GM19023 (cell line): ENCODE results near the gene BLVRA.
"Not testable (repeated sequence)": the region's sequence is repeated elsewhere in the genome, so short reads cannot be mapped to it uniquely, and the experiment has no call there.

Source experiments
- ATAC-seq: cut with Tn5 transposase; IDR thresholded peaks from one replicate; pipeline ENCODE4 v1.9.1; 2021; ENCODE audit warnings: mild to moderate bottlenecking, moderate library complexity; ENCODE audit not compliant: unreplicated experiment

The BLVRA gene, protein sequence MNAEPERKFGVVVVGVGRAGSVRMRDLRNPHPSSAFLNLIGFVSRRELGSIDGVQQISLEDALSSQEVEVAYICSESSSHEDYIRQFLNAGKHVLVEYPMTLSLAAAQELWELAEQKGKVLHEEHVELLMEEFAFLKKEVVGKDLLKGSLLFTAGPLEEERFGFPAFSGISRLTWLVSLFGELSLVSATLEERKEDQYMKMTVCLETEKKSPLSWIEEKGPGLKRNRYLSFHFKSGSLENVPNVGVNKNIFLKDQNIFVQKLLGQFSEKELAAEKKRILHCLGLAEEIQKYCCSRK

DNA sequence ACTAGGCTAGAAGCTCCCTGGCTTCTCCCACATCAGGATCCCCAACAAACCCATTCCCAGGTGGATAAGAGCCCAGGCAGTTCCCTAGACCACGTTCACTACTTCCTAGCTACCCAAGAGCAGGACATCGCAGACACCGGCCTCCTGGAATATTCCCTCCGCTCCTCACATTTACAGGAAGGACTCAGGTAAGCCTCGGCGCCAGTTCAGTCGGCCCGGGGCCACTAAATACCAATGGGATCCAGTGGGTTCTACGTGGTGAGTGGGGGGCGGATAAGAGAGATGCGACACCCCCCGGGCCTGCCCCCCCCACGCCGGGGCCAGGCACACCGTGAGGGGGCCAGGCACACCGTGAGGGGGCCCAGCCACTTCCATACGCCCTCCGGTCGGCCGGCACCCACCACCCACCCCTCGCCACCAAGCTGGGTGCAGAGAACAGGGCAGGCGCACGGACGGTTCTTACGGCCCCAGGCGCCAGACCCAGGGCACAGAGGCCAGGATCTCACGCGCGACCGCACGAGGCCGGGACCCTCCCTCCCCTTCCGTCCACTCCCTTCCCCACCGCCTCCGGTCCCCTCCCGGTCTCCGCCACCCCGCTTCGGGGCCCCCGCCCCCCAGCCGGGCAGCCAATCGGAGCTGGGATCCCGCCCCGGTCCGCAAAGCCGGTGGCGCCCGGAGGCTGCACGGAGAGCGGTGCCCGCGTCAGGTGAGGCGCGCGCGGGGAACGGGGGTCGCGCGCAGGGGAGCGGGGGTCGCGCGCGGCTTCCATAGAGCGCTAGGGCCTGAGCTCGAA lies at the start of gene BLVRA:
Gene BLVRA, plus strand, starts transcription at position 652 of the 793 bp plus-strand sequence. CDS start 12,479 bp downstream, outside the sequence.
- peak; percentile 76 for ATAC-seq

DNA sequence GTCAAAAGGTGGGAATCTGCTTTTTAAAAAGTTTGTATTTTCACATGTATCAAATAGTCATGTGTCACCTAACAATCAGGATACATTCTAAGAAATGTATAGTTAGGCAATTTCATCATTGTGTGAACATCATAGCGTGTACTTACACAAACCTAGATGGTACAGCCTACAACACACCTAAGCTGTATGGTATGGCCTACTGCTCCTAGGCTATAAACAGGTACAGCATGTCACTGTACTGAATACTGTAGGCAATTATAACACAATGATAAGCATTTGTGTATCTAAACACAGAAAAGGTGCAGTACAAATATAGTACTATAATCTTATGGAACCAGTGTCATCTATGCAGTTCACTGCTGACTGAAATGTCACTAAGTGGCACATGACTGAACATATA lies 47.0 kb upstream of the BLVRA start:
- no peak for ATAC-seq

DNA sequence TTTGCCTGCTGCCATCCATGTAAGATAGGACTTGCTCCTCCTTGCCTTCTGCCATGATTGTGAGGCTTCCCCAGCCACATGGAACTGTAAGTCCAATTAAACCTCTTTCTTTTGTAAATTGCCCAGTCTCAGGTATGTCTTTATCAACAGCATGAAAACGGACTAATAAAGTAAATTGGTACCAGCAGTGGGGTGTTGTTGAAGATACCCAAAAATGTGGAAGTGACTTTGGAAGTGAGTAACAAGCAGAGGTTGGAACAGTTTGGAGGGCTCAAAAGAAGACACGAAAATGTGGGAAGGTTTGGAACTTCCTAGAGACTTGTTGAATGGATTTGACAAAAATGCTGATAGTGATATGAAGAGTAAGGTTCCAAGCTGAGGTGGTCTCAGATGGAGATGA lies 42.5 kb upstream of the BLVRA start:
- ATAC-seq, result not testable (repeated sequence)

DNA sequence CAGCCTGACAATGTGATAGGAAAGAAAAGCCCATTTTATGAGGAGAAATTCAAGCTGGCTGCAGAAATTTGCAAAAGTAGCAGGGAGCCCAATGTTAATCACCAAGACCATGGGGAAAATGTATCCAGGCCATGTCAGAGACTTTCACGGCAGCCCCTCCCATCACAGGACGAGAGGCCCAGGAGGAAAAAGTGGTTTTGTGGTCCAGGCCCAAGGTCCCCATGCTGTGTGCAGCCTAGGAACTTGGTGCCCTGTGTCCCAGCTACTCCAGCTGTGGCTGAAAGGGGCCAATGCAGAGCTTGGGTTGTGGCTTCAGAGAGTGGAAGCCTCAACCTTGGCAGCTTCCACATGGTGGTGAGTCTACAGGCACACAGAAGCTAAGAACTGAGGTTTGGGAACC lies 41.9 kb upstream of the BLVRA start:
- no peak for ATAC-seq

DNA sequence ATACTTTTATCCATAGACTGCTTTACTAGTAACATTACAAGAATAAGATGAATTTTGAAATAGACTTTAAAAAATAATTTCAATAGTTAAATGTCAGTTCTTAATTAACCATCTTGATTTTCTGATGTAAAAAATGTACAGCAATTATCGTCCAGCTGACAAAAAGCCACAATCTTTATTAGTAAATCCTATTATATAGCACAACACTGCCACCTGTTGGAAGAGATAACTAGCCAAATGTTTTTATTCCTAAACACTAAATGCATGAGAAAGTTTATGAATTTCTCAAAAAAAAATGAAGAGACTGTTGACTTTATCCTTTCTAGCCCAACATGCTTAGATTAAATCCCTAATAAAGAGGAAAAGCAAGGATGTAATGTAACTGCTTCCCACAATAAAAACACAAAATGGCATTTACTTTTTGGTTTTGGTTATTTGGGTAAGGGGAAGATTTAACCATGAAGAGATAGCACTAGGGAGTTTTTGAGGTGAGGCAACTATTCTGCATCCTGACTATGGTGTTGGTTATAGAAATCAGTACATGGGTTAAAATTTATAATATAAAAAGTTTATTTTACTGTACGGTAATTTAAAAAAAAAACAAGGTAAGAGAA lies 37.2 kb upstream of the BLVRA start:
- ATAC-seq, result no peak

DNA sequence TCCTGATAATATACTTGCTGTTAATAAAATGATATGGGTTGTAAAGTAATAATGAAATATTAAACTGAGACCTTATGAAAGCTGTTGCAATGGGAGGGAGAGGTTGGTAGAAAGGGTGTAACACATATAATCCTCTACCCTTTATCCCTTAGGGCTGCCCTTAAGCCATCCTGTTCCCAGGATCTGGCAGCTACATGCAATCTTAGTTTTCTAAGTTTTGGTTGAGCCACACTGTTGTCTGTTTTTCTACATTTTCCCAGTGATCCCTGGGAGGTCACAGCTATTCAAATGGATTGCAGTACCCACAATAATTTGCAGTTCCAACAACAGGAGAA lies 35.5 kb upstream of the BLVRA start:
- ATAC-seq, result no peak

DNA sequence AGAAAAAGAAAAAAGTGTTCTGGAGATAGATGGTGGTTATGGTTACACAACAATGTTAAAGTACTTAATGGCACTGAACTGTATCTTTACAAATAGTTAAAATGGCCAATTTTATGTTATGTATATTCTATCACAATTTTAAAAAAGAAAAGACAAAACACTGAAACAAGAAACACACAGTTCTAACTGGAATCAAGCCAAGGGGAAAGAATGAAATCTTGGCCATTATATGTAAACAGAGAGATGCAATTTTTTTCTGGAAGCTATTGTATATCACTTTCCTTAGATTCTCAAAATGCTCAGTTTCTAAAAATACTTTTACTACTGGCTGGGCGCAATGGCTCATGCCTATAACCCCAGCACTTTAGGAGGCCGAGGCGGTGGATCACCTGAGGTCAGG lies 33.2 kb upstream of the BLVRA start:
- ATAC-seq, result no peak

DNA sequence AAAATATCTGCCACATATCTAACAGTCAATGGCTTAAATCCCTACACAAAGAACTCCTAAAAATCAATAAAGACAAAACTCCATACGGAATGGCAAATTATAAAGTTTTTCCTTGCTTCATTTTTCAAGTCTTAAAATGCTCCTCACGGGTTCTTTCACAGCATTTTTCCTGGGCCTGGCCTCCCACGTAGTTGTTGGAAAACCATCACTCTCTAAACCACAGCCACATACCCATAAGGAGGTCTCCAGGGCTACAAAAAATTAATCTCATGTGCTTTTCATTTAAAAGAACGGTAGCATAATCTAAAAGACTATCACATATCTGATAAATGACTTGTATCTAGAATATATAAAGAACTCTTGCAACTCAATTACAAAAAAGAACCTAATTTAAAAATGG lies 32.0 kb upstream of the BLVRA start:
- no peak for ATAC-seq

DNA sequence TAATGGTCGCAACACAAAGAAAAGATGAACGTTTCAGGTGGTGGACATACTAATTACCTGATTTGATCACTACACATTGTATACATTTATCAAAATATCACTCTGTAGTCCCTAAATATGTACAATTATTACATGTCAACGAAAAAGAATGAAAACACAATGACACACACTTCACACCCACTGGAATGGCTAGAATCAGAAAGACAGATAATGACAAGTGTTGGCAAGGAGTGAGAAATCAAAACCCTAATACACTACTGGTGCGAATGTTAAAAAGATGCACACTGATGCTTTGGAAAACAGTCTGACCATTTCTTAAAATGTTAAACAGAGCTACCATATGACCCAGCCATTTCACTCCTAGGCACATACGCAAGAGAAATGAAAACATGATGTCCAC lies 31.5 kb upstream of the BLVRA start:
- ATAC-seq, result no peak

DNA sequence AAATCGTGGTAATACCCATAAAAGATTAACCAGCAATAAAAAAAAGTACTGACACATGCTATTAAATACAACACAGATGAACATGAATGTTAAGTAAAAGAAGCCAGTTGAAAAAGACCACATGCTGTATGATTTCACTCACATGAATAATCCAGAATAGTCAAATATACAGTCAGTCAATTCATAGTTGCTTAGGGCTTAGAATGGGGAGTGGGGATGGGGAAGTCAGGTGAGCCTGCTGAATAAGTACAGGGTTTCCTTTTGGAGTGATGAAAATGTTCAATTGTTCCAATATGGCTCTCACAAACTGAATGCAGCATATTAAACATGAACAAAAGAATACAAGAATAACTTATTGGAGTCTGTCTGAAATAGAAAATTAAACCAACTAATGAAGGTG lies 31.0 kb upstream of the BLVRA start:
- no peak for ATAC-seq

DNA sequence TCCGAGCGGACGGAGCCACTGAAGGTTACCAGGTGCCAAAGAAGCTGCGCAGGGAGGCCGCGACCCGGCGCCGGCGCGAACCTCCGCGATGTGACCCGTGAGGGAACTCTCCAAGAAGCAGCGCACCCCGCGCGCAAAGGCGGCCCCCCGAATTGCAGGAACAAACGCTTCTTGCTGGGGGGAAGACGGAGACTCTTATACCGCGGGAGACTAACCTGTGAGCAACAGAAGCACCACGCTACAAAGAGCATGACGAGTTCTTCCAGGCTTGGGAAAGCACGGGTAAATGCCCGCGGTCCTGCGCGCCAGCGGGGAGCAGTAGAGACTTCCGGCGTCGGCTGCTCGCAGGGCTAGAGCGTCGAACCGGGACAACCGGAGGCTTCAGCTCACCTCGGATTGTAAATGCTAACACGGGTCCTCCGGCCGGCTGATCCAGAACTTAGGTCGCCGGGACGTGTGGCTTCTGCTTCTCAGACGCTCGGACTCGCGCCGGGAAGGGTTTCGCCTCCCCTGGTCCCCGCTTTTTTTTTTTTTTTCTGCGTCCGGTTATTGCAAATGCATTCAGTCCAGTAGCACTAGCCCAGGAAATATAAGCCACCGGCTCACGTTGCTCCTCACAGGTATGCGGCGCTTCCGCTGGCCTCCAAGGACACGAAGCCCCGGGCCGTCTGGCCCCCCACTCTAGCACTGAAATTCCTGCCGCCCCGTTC lies 29.1 kb upstream of the BLVRA start, which contains the start of gene COA1:
Gene COA1, minus strand, starts transcription at position 310 of the 710 bp plus-strand sequence. CDS start 80,909 bp downstream, outside the sequence.
- ATAC-seq, result peak; percentile 84

DNA sequence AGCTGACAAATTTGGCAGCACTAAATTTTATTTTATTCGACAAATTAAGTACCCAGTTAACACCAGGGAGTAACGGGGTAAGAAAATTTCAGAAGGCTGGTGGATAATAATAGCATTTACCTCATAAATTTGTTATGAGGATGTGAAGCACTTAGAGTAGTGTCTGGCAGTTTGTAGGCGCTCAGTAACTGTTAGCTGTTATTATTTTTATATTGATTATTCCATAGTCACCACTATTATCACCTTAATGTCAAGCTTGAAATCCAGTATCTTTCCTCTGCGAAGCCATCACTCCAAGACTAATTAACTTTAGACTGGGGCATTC lies 28.6 kb upstream of the BLVRA start:
- ATAC-seq, result no peak

DNA sequence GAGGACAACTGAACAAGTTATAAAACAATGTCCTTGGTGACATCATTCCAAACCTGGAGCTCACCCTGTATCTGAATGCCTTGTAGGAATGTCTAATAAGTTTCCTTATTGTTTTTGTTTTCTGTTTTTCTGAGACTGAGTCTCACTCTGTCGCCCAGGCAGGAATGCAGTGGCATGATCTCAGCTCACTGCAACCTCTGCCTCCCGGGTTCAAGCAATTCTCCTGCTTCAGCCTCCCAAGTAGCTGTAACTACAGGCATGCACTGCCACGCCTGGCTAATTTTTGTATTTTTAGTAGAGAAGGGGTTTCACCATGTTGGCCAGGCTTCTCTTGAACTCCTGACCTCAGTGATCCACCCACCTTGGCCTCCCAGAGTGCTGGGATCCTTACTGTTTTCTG lies 27.0 kb upstream of the BLVRA start:
- ATAC-seq, result not testable (repeated sequence)

DNA sequence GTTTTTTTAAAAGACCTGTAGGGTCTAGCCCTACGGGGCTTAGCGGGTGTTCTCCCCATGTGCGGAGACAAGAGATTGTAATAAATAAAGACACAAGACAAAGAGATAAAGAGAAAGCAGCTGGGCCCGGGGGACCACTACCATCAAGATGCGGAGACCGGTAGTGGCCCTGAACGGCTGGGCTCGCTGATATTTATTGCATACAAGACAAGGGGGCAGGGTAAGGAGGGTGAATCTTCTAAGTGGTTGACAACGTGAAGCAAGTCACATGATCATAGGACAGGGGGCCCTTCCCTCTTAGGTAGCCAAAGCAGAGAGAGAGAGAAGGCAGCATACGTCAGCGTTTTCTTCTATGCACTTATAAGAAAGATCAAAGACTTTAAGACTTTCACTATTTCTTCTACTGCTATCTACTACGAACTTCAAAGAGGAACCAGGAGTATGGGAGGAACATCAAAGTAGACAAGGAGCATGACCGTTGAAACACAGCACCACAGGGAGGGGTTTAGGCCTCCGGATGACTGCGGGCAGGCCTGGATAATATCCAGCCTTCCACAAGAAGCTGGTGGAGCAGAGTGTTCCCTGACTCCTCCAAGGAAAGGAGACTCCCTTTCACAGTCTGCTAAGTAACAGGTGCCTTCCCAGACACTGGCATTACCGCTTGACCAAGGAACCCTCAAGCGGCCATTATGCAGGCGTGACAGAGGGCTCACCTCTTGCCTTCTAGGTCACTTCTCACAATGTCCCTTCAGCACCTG lies 23.7 kb upstream of the BLVRA start:
- not testable (repeated sequence) for ATAC-seq

DNA sequence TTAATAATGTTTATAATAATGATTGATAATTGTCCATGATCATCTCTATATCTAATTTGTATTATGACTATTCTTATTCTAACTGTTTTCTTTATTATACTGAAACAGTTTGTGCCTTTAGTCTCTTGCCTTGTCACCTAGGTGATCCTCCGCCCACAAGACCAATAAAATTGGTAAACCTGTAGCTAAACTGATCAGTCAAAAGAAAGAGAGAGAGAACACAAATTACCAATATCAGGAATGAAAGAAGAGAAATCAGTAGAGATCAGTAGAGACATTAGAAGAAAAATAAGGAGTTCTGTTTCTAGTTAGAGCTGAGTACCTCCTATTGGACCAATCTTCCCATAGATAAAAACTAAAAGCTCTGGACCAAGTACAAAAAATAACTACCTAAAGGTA lies 23.1 kb upstream of the BLVRA start:
- peak; percentile 3 for ATAC-seq

DNA sequence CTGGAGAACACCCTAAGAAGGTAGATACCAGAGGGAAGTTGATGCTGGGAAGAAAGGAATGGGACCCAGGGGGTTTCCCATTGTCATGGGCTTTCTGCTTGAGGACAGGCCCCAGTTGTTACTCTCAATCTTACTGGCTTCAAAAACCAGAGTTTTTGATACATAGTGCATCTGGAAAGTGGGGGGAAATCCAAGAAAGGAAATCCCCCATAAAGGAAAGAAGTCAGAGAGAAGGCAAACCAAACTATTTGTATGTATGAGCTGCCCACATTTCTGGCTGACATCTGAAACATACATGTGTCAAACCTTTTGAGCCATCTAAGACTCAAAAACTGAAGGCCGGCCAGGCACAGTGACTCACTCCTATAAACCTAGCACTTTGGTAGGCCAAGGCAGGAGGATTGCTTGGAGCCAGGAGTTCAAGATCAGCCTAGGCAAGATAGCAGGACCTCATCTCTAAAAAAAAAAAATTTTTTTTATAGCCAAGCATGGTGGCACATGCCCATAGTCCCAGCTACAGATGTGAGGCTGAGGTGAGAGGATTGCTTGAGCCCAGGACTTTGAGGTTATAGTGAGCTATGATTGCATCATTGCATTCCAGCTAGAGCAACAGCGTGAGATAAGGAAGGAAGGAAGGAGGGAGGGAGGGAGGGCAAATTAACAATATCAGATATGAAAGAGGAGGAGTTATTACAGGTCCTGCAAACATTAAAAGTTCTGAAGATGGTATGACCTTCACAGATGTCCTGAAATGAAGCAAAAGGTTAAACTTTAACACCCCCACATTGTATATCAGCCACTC lies 22.5 kb upstream of the BLVRA start:
- peak; percentile 78 for ATAC-seq

DNA sequence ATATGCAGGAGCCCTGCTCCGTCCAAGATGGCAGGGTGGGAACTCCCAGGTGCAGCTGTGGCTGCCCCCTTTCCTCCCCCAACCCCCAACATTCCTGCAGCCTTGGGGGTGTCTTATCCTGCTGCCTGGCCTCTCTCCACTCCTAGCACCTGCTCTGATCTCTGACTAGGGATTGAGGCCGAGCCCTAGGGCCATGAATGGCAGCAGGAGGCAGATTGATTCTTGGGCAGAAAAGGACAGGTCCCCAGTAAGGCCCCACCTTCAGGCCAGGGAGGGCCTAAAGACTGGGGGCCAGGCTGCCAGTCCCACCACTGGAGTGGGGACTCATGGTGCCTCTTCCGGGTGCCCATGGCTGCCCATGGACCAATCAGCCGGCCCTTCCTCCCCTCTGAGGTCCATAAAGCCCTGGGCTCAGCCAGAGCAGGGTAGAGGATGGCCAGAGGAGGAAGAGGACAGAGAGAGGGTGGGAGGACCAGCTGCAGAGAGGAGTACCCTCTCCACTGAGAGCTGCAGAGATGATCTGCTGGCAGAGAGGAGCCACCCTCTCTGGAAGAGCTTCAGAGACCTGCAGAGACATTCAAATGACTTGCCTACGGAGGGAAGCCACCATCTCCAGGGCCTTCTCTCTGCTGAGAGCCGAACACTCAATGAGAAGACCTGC lies 20.9 kb upstream of the BLVRA start:
- no peak for ATAC-seq

DNA sequence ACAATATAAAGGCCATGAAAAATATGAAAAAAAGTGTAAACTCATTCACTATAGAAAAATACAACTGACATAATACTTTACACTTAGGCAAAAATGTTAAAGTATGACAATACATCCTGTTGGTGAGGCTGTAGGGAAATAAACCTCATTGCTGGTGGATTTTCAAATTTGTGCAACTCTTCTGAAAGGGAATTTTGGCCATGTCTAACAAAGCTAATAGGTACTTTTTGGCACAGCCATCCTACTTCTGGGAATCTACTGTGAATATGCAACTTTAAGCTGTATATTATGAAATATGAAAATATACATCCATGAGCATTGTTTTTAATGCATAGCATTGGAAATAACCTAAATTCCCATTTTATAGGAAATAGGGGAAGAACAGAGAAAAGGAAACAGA lies 15.8 kb upstream of the BLVRA start:
- no peak for ATAC-seq

DNA sequence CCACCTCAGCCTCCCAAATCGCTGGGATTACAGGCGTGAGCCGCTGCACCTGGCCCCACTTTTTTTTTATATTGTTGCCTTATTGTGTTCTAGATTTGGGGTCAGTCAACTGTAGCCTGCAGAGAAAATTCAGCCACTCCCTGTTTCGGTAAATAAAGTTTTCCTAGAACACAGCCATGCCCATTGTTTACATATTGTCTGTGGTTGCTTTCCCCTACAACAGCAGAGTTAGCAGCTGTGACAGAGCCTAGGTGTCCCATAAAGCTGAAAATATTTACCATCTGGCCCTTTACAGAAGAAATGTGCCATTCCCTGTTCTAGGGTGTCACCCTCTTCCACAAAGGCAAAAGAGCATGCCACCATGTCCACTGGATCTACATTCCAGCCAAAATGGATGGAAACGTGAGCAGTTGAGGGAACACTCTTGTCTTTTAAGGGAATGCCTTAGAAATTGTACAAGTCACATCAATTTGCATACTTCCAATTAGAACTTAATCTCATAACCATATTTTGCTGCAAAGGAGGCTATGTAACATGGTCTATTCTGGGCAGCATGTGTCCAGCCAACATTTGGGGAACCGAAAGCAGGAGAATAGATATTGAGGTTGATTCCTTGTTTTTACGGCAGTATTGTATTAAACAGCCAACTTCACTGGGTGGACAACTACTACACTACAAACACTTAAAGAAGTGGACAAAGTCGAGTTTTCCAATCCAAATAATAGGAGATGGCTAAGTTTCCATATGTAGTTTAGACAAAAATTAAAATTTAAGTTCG lies 11.0 kb upstream of the BLVRA start:
- ATAC-seq, result no peak
